Activated naive CD8-positive, alpha-beta T cell treated with anti-CD3 and anti-CD28 coated beads, Interleukin-2, amount 50 U/mL, for 24 hours (primary cell): ENCODE results near the gene BBIP1.
"Not testable (repeated sequence)": the region's sequence is repeated elsewhere in the genome, so short reads cannot be mapped to it uniquely, and the experiment has no call there.

Source experiments
- ATAC-seq: fragments of 150-1000 bp; cut with Tn5 transposase; one replicate; pipeline ENCODE4 v1.10.0; 2021
- DNase-seq: peaks from one replicate; pipeline ENCODE4 v3.0.0; 2021
- H3K27ac Mint-ChIP-seq: one replicate; pipeline ENCODE4 v1.8.0; 2021; ENCODE audit warnings: mild to moderate bottlenecking, mixed read lengths
- H3K27me3 Mint-ChIP-seq: one replicate; pipeline ENCODE4 v1.8.0; 2021; ENCODE audit warnings: mixed read lengths
- H3K36me3 Mint-ChIP-seq: one replicate; pipeline ENCODE4 v1.8.0; 2021; ENCODE audit warnings: low read depth, mixed read lengths
- H3K4me1 Mint-ChIP-seq: one replicate; pipeline ENCODE4 v1.8.0; 2021; ENCODE audit warnings: mixed read lengths
- H3K4me3 Mint-ChIP-seq: one replicate; pipeline ENCODE4 v1.8.0; 2021; ENCODE audit warnings: mild to moderate bottlenecking, moderate library complexity, mixed read lengths
- H3K9me3 Mint-ChIP-seq: one replicate; pipeline ENCODE4 v1.8.0; 2021; ENCODE audit warnings: mixed read lengths

BBIP1 gene

GRCh38 chr10:110881905-110882304 lies 37.1 kb downstream of the BBIP1 start:
- H3K9me3 Mint-ChIP-seq: no peaks in the 10 kb centered on the region
- H3K4me3 Mint-ChIP-seq: peak overlapping the region; percentile 12
- DNase-seq (no peak), ATAC-seq (no peak)
- peaks cover 83% of the 10 kb centered on the region for H3K4me1 Mint-ChIP-seq
- H3K27me3 Mint-ChIP-seq: no peaks in the 10 kb centered on the region
- peak overlapping the region; percentile 9 for H3K27ac Mint-ChIP-seq
- H3K36me3 Mint-ChIP-seq: peaks cover 40% of the 10 kb centered on the region

DNA sequence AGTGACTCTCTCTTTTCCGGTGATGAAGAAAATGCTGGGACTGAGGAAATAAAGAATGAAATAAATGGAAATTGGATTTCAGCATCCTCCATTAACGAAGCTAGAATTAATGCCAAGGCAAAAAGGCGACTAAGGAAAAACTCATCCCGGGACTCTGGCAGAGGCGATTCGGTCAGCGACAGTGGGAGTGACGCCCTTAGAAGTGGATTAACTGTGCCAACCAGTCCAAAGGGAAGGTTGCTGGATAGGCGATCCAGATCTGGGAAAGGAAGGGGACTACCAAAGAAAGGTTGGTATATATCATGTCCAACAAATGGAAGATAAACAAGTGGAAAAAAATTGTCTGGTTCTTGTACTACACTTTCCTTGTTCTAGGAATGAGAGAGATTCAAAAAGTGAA lies 37.7 kb downstream of the BBIP1 start:
- peaks cover 83% of the 10 kb centered on the region for H3K4me1 Mint-ChIP-seq
- no peak for ATAC-seq
- no peak for DNase-seq
- peak overlapping the region; percentile 64 for H3K27ac Mint-ChIP-seq
- H3K36me3 Mint-ChIP-seq: peaks cover 38% of the 10 kb centered on the region
- no peak overlapping the region for H3K4me3 Mint-ChIP-seq
- no peaks in the 10 kb centered on the region for H3K9me3 Mint-ChIP-seq
- no peaks in the 10 kb centered on the region for H3K27me3 Mint-ChIP-seq

DNA sequence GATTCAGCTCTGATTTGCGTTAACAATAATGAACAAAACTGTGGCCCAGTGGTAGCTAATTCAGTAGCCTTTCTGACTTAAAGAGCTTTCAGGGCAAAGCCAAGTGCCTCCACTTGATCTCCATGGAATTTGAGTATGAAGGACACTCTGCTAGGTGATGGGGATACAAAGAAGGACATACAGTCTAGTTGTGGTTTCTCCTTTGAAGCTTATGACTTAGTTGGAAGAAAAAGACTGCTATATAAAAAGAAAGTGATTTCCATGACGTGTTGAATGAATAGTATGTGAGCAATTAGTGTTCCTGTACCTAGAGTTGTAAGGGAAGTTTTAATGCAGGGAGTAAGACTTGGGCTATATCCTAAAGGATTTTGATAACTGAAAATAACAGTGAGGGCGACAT lies 39.0 kb downstream of the BBIP1 start:
- H3K4me1 Mint-ChIP-seq: peaks cover 83% of the 10 kb centered on the region
- no peak for DNase-seq
- H3K27ac Mint-ChIP-seq: peak overlapping the region; percentile 52
- H3K4me3 Mint-ChIP-seq: no peak overlapping the region
- H3K36me3 Mint-ChIP-seq: peaks cover 38% of the 10 kb centered on the region
- ATAC-seq: peak; percentile 24
- H3K27me3 Mint-ChIP-seq: no peaks in the 10 kb centered on the region
- H3K9me3 Mint-ChIP-seq: no peaks in the 10 kb centered on the region

GRCh38 chr10:110876788-110877187 lies 42.2 kb downstream of the BBIP1 start:
- H3K27me3 Mint-ChIP-seq: no peaks in the 10 kb centered on the region
- peaks cover 68% of the 10 kb centered on the region for H3K4me1 Mint-ChIP-seq
- no peak overlapping the region for H3K27ac Mint-ChIP-seq
- H3K4me3 Mint-ChIP-seq: no peak overlapping the region
- ATAC-seq: no peak
- H3K9me3 Mint-ChIP-seq: no peaks in the 10 kb centered on the region
- DNase-seq: no peak
- peaks cover 24% of the 10 kb centered on the region for H3K36me3 Mint-ChIP-seq

GRCh38 chr10:110876000-110876399 lies 43.0 kb downstream of the BBIP1 start:
- Mint-ChIP-seq H3K9me3 (no peaks in the 10 kb centered on the region), H3K36me3 (peaks cover 19% of the 10 kb centered on the region), H3K27ac (peak overlapping the region; percentile 52), H3K27me3 (peaks cover 2% of the 10 kb centered on the region), H3K4me1 (peaks cover 67% of the 10 kb centered on the region), H3K4me3 (peak overlapping the region; percentile 34)
- no peak for ATAC-seq
- DNase-seq: no peak

- peaks cover 16% of the 10 kb centered on the region for H3K36me3 Mint-ChIP-seq
- no peaks in the 10 kb centered on the region for H3K9me3 Mint-ChIP-seq
- peak overlapping the region; percentile 92 for H3K27ac Mint-ChIP-seq
- H3K4me3 Mint-ChIP-seq: peak overlapping the region; percentile 86
- DNase-seq: no peak
- peaks cover 2% of the 10 kb centered on the region for H3K27me3 Mint-ChIP-seq
- ATAC-seq: no peak
- H3K4me1 Mint-ChIP-seq: peaks cover 67% of the 10 kb centered on the region
Observed at GRCh38 chr10:110873951-110874350, 45.0 kb downstream of the BBIP1 start.

GRCh38 chr10:110872984-110873923 lies 45.7 kb downstream of the BBIP1 start:
- ATAC-seq: no peak
- H3K27ac Mint-ChIP-seq: peak overlapping the region; percentile 92
- H3K4me1 Mint-ChIP-seq: peaks cover 67% of the 10 kb centered on the region
- DNase-seq: no peak
- peaks cover 14% of the 10 kb centered on the region for H3K36me3 Mint-ChIP-seq
- no peaks in the 10 kb centered on the region for H3K9me3 Mint-ChIP-seq
- H3K4me3 Mint-ChIP-seq: peak overlapping the region; percentile 86
- H3K27me3 Mint-ChIP-seq: peaks cover 2% of the 10 kb centered on the region

GRCh38 chr10:110872145-110872983 lies 46.6 kb downstream of the BBIP1 start:
- H3K4me3 Mint-ChIP-seq: peak overlapping the region; percentile 86
- no peaks in the 10 kb centered on the region for H3K9me3 Mint-ChIP-seq
- peaks cover 67% of the 10 kb centered on the region for H3K4me1 Mint-ChIP-seq
- peaks cover 7% of the 10 kb centered on the region for H3K36me3 Mint-ChIP-seq
- ATAC-seq (peak; percentile 84), DNase-seq (peak; percentile 76)
- H3K27me3 Mint-ChIP-seq: peaks cover 2% of the 10 kb centered on the region
- H3K27ac Mint-ChIP-seq: peak overlapping the region; percentile 92

- Mint-ChIP-seq H3K27me3 (peaks cover 2% of the 10 kb centered on the region), H3K9me3 (no peaks in the 10 kb centered on the region), H3K36me3 (peaks cover 7% of the 10 kb centered on the region), H3K4me3 (peak within 1 kb of the TSS; percentile 86), H3K27ac (peak within 1 kb of the TSS; percentile 92), H3K4me1 (peaks cover 73% of the 10 kb centered on the region)
- peak; percentile 76 for ATAC-seq
- DNase-seq: peak; percentile 98
Observed at GRCh38 chr10:110871298-110872084, 47.5 kb downstream of the BBIP1 start, which contains the start of gene PDCD4. PDCD4 (plus strand) TSS chr10:110871928; CDS start chr10:110876028, 4,100 bp downstream.

DNA sequence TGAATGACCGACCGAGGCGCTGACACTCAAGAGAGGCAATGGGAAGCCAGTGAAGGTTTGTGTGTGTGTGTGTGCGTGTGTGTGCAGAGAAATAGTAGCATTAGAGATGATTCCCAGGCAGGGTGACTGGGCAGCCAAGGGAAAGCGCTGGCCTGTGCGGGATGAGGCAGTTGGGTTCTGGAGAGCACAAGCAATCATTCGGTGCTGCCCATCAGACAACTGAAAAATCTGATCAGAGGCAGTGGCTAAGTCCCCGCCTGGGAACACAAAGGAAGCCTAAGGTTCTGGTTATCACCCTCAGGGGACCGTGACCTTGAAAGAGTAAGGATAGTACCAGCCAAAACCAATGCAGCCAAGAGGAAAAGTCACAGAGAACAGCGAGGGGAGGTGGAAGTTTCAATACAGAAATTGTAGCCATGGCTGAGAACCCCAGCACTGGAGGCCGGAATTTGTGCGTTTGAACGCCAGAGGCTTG lies 48.1 kb downstream of the BBIP1 start:
- Mint-ChIP-seq H3K9me3 (no peaks in the 10 kb centered on the region), H3K27me3 (peaks cover 2% of the 10 kb centered on the region), H3K4me1 (peaks cover 74% of the 10 kb centered on the region), H3K27ac (peak overlapping the region; percentile 82), H3K36me3 (peaks cover 6% of the 10 kb centered on the region), H3K4me3 (peak overlapping the region; percentile 86)
- ATAC-seq: no peak
- DNase-seq: no peak

DNA sequence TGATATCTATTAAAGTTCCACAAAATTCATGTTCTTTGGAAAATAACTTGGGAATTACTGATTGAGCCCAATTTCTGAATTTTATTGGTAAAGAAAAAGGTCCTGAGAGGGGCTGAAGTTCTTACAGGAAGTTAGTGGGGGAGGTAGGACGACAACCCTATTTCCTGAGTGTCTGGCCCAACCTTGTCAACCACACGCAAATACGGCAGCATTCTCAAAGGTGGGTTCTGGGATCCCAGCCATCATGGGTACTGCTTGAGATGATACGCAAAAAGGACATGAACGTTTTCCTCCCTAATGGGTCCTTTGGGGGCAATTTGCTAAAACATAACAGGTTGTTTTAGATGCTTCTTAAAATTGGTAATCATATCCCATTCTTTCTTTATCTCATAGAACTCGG lies 50.0 kb downstream of the BBIP1 start:
- peaks cover 2% of the 10 kb centered on the region for H3K27me3 Mint-ChIP-seq
- H3K4me3 Mint-ChIP-seq: peak overlapping the region; percentile 86
- peaks cover 2% of the 10 kb centered on the region for H3K36me3 Mint-ChIP-seq
- peaks cover 78% of the 10 kb centered on the region for H3K4me1 Mint-ChIP-seq
- H3K9me3 Mint-ChIP-seq: no peaks in the 10 kb centered on the region
- H3K27ac Mint-ChIP-seq: peak overlapping the region; percentile 82
- DNase-seq (no peak), ATAC-seq (no peak)

DNA sequence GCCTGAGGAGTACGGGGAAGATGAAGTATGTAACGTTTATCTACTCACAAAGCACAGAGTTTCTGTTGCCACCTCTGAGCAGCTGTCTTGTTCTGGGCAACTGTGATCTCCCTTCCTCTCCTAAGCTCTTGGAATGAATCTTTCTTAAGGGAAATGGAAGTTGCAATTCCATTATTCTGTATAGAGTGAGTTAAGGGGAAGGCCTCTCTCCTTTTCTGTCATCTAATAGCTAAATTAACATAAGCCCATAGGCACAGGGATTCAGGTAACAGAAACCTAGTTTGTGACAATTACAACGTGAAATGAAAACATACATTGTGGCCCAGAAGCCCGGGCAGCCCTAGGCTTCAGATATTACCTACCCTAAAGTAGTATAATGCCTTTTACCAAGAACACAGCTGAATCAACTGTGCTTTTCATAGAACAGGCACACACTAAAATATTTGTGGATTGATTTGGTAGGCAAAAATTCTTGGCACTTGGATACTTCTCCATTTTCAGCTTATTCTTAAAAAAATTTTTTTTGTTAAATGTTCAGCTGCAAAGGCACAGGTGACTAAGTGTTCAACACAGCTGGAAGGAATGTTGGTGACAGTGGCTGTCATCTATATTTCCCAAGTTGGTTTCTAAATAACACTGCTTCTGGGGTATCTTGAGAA lies 51.0 kb downstream of the BBIP1 start:
- Mint-ChIP-seq H3K9me3 (no peaks in the 10 kb centered on the region), H3K4me3 (peak overlapping the region; percentile 22), H3K27ac (peak overlapping the region; percentile 82), H3K4me1 (peaks cover 87% of the 10 kb centered on the region), H3K36me3 (peaks cover 2% of the 10 kb centered on the region), H3K27me3 (peaks cover 2% of the 10 kb centered on the region)
- DNase-seq (no peak), ATAC-seq (no peak)

- not testable (repeated sequence) for H3K36me3 Mint-ChIP-seq
Observed at GRCh38 chr10:110867011-110867806, 51.8 kb downstream of the BBIP1 start.

More at GRCh38 chr10:110867011-110867806, 51.8 kb downstream of the BBIP1 start:
- Mint-ChIP-seq H3K4me3 (peak overlapping the region; percentile 22), H3K27ac (peak overlapping the region; percentile 82), H3K4me1 (peaks cover 94% of the 10 kb centered on the region)
- not testable (repeated sequence) for ATAC-seq, H3K9me3 Mint-ChIP-seq, H3K27me3 Mint-ChIP-seq, DNase-seq
